Stomach (tissue), 4 donors: ENCODE data around the gene SEMA3A.

Source experiments
- CTCF ChIP-seq, 7 experiments: fragments of 450-650 bp in 4 of 7; fragments of 200-600 bp in 3 of 7; sonication (generic) in 3 of 7; IDR thresholded peaks; one replicate each; pipeline ENCODE4 v1.5.1; 2016 to 2019; ENCODE audit warnings: antibody characterized with exemption in 7 of 7, control low read depth in 2 of 7, mild to moderate bottlenecking in 1 of 7
- EP300 ChIP-seq: sonication (generic); formaldehyde crosslinking; IDR thresholded peaks from one replicate; pipeline ENCODE4 v1.6.1; 2017; ENCODE audit warnings: antibody characterized with exemption

- TF ChIP-seq CTCF (IDR thresholded peaks at IDR 0.05) (peak in 1 of 7 experiments; percentile 40), EP300 (no peak)
These were observed 260.4 kb downstream of the SEMA3A start for GRCh38 chr7:83934118-83934734.
